Neural cell (in vitro differentiated cells): ENCODE measurements around the gene KRT14. TPM values are rescaled to one million over a fixed set of nuclear protein-coding genes. Genes with fewer than 3 reads are reported as not detected.

Experiments used
- H2AFZ ChIP-seq: fragments of 200-600, 300-800 bp; sonication (generic), shearing (Covaris generic); 2 replicates; pipeline ENCODE4 v1.6.0; 2014; ENCODE audit warnings: low read depth, mild to moderate bottlenecking, antibody characterized with exemption, low read length, moderate library complexity
- H3F3A ChIP-seq: fragments of 200-600 bp; shearing (Covaris generic); 2 replicates; pipeline ENCODE4 v1.6.1; 2016; ENCODE audit warnings: mild to moderate bottlenecking, moderate library complexity, mixed read lengths, antibody characterized with exemption, low read length; ENCODE audit not compliant: insufficient read depth, poor library complexity, severe bottlenecking
- H3K27ac ChIP-seq: fragments of 200-600, 300-800 bp; sonication (generic), shearing (Covaris generic); 2 replicates; pipeline ENCODE4 v1.5.1; 2014; ENCODE audit warnings: mild to moderate bottlenecking, low read length, moderate library complexity
- H3K27me3 ChIP-seq: fragments of 300-800, 200-600 bp; sonication (generic), shearing (Covaris generic); 2 replicates; pipeline ENCODE4 v1.6.0; 2014; ENCODE audit warnings: mild to moderate bottlenecking, low read depth, low read length, moderate library complexity; ENCODE audit not compliant: insufficient read depth
- H3K36me3 ChIP-seq: fragments of 300-800, 200-600 bp; sonication (generic), shearing (Covaris generic); 2 replicates; pipeline ENCODE4 v1.5.1; 2014; ENCODE audit warnings: mild to moderate bottlenecking, antibody characterized with exemption, low read length, moderate library complexity; ENCODE audit not compliant: insufficient read depth
- H3K4me2 ChIP-seq: fragments of 300-800, 200-600 bp; sonication (generic), shearing (Covaris generic); 2 replicates; pipeline ENCODE4 v1.6.0; 2014; ENCODE audit warnings: mild to moderate bottlenecking, low read length
- H3K4me3 ChIP-seq: fragments of 300-800, 200-600 bp; sonication (generic), shearing (Covaris generic); 2 replicates; pipeline ENCODE4 v1.5.1; 2014; ENCODE audit warnings: mild to moderate bottlenecking, low read length, moderate library complexity
- H3K79me2 ChIP-seq: fragments of 200-600 bp; shearing (Covaris generic); replicated peaks from 2 replicates; pipeline ENCODE4 v1.6.0; 2014; ENCODE audit warnings: mild to moderate bottlenecking, low read length, moderate library complexity; ENCODE audit not compliant: insufficient read depth
- H3K9ac ChIP-seq: fragments of 300-800, 200-600 bp; sonication (generic), shearing (Covaris generic); 2 replicates; pipeline ENCODE4 v1.6.1; 2016; ENCODE audit warnings: mild to moderate bottlenecking, low read length, mixed read lengths
- H3K9me2 ChIP-seq: fragments of 200-600 bp; shearing (Covaris generic); 2 replicates; pipeline ENCODE4 v1.6.1; 2016; ENCODE audit warnings: mild to moderate bottlenecking, low read length, mixed read lengths; ENCODE audit not compliant: insufficient read depth
- H3K9me3 ChIP-seq: fragments of 200-600, 300-800 bp; sonication (generic), shearing (Covaris generic); 2 replicates; pipeline ENCODE4 v1.6.1; 2016; ENCODE audit warnings: mild to moderate bottlenecking, mixed run types, low read length, moderate library complexity, mixed read lengths
- H4K20me1 ChIP-seq: fragments of 200-600 bp; shearing (Covaris generic); 2 replicates; pipeline ENCODE4 v1.6.1; 2016; ENCODE audit warnings: mild to moderate bottlenecking, mixed run types; ENCODE audit not compliant: insufficient read depth
- CTCF ChIP-seq: fragments of 450-650 bp; IDR thresholded peaks from 2 replicates; pipeline ENCODE4 v1.5.1; 2014; ENCODE audit warnings: antibody characterized with exemption, mild to moderate bottlenecking, moderate library complexity; ENCODE audit not compliant: poor library complexity, severe bottlenecking
- EP300 ChIP-seq: fragments of 450-650 bp; conservative IDR thresholded peaks from 2 replicates; pipeline ENCODE4 v1.6.1; 2014; ENCODE audit warnings: antibody characterized with exemption, mild to moderate bottlenecking, moderate library complexity; ENCODE audit not compliant: poor library complexity, severe bottlenecking
- EZH2 ChIP-seq: fragments of 200-600, 300-800 bp; shearing (Covaris generic), sonication (generic); IDR thresholded peaks from 2 replicates; pipeline ENCODE4 v1.6.1; 2014; ENCODE audit warnings: antibody characterized with exemption, low read length, borderline replicate concordance, mild to moderate bottlenecking; ENCODE audit not compliant: insufficient read depth, poor library complexity, severe bottlenecking
- MXI1 ChIP-seq: fragments of 450-650 bp; conservative IDR thresholded peaks from 2 replicates; pipeline ENCODE4 v1.6.1; 2014; ENCODE audit warnings: antibody characterized with exemption, mild to moderate bottlenecking; ENCODE audit not compliant: poor library complexity, severe bottlenecking
- POLR2AphosphoS5 ChIP-seq: IDR thresholded peaks from 2 replicates; pipeline ENCODE4 v1.6.1; 2012
- RAD21 ChIP-seq: fragments of 450-650 bp; conservative IDR thresholded peaks from 2 replicates; pipeline ENCODE4 v1.6.1; 2014; ENCODE audit warnings: antibody characterized with exemption, mild to moderate bottlenecking, moderate library complexity
- REST ChIP-seq: IDR thresholded peaks from 2 replicates; pipeline ENCODE4 v1.6.1; 2012; ENCODE audit warnings: borderline replicate concordance
- SMC3 ChIP-seq: fragments of 450-650 bp; conservative IDR thresholded peaks from 2 replicates; pipeline ENCODE4 v1.6.1; 2014; ENCODE audit warnings: antibody characterized with exemption, mild to moderate bottlenecking, moderate library complexity; ENCODE audit not compliant: poor library complexity
- TAF1 ChIP-seq: IDR thresholded peaks from 2 replicates; pipeline ENCODE4 v1.6.1; 2012; ENCODE audit warnings: low read depth
- polyA plus RNA-seq: library from polyadenylated mRNA; depleted of rRNA; stranded (reverse); fragments of >200 nt; gene quantifications from 2 replicates; pipeline ENCODE4 v1.2.3, GENCODE V29; 2014

KRT14 gene
- polyA plus RNA-seq, 1 donor from 2014 or later, result not detected

DNA sequence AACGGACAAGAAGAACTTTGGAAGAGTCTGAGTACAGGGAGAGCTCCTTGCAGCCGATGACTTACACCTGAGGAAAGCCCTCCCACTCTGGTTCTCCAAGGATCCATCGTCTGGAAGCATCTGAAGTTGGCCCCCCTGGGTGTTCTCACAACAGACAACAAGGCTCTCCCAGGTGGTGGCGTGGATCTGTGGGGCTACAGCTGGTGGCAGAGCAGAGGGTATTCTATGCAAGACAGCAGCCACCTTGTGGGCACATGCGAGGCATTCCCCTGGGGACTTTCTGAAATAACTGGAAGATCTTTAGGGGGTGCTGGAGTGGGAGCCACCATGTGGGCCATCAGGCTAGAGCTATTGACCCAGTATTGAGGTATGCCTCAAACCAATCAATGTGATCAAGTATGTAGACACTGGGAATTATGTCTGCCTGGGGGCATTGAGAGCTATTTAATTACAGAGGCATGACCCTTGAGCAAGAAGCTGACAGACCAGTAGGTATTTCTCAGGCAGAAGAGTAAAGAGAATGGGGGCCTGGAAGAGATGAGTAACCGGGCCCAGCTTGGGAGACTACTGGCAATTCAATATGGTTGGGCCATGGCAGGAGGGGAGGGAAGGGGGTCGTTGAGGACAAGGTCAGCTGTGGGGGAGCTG lies 51.7 kb downstream of the KRT14 start:
- Histone ChIP-seq H4K20me1 (no peaks in the 10 kb centered on the region), H3K4me2 (no peak overlapping the region), H3F3A (no peaks in the 10 kb centered on the region), H3K79me2 (no peaks in the 10 kb centered on the region), H3K9me2 (no peaks in the 10 kb centered on the region), H3K27me3 (no peaks in the 10 kb centered on the region), H3K9ac (no peak overlapping the region), H3K9me3 (no peaks in the 10 kb centered on the region), H3K27ac (no peak overlapping the region), H3K4me3 (no peak overlapping the region), H2AFZ (no peak overlapping the region), H3K36me3 (no peaks in the 10 kb centered on the region)
- TF ChIP-seq RAD21, result no peak
- no peak for TF ChIP-seq MXI1
- no peak for TF ChIP-seq POLR2AphosphoS5
- TF ChIP-seq TAF1, result no peak
- TF ChIP-seq SMC3, result no peak
- no peak for TF ChIP-seq EZH2
- TF ChIP-seq REST, result no peak
- no peak for TF ChIP-seq CTCF
- no peak for TF ChIP-seq EP300

DNA sequence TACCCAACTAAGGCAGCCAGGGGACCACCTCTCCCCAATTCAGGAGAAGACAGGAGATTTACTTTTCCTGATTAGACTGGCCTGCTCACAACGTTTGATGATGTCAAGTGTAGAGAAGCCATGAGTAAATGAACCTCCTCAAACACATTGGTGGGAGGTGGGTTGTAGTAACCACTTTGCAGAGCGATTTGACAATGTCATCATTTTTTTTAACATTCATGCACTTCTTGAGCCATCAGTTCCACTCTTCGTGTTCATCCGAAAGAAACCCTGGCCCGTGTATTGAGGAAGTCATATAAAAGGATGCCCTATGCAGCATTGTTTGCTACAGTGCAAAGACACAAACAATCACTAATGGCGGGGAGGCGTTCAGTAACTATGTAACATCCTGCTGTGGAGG lies 53.1 kb downstream of the KRT14 start:
- no peaks in the 10 kb centered on the region for H3K36me3 ChIP-seq
- H3F3A ChIP-seq, result no peaks in the 10 kb centered on the region
- no peaks in the 10 kb centered on the region for H3K79me2 ChIP-seq
- no peak overlapping the region for H3K9ac ChIP-seq
- H3K4me2 ChIP-seq, result no peak overlapping the region
- H3K27me3 ChIP-seq, result peaks cover 8% of the 10 kb centered on the region
- TF ChIP-seq EP300 (no peak), TAF1 (no peak), MXI1 (no peak), REST (no peak), CTCF (no peak), RAD21 (no peak), EZH2 (no peak)
- H4K20me1 ChIP-seq, result no peaks in the 10 kb centered on the region
- H3K4me3 ChIP-seq, result no peak overlapping the region
- no peak overlapping the region for H3K27ac ChIP-seq
- H3K9me3 ChIP-seq, result no peaks in the 10 kb centered on the region
- no peak overlapping the region for H2AFZ ChIP-seq
- no peaks in the 10 kb centered on the region for H3K9me2 ChIP-seq
